HEK293T (cell line): ENCODE measurements around the gene GTPBP1.

Experiments used
- CTBP1 ChIP-seq: fragments of 450-650 bp; IDR thresholded peaks from 2 replicates; pipeline ENCODE4 v1.6.1; 2016; ENCODE audit warnings: borderline replicate concordance
- FOXK2 ChIP-seq: fragments of 450-650 bp; IDR thresholded peaks from 2 replicates; pipeline ENCODE4 v1.6.1; 2016; ENCODE audit warnings: mild to moderate bottlenecking

DNA sequence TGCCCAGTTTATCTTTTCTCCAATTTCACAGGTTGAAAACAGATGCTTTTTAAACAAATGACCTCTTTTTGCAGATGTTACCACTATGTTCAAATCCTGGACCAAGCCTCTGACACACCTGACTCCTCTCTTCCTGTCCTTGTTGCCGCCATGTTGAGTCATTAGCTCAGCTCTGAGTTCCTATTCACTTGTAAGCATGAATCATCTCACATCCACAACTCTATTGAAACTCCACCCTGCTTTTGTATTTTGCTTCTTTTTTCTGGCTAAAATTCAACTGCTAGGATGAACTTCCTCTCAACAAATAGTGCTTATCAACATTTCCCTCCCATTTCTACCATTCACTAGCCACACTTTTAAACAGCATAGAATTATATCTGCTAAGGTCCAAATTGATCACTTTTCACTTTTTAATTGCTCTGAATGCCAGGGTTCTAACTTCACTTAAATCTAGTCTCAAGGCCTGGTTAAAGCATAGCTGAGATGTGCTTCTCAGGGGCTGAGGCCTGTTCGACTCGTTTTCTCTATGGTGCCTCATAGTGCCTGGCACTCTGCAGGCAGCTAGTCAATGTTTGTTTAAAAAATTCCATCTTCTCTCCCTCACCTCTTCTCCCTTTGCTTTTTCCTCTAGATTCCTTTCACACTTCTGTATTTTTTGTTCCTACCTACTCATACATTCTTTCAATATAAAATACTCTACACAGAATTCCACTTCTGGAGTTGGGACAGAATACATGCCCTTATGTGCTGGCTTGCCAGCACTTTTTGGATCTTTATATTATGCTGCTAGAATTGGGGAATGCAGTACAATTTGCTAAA lies 8.9 kb upstream of the GTPBP1 start:
- no peak for TF ChIP-seq CTBP1
- no peak for TF ChIP-seq FOXK2
